Transverse colon (tissue), 4 donors: ENCODE data around the gene UBE4A.

Experiments used
- EP300 ChIP-seq: sonication (generic); formaldehyde crosslinking; IDR thresholded peaks from one replicate; pipeline ENCODE4 v1.6.1; 2017; ENCODE audit warnings: antibody characterized with exemption, low read depth
- POLR2A ChIP-seq: fragments of 450-650 bp; IDR thresholded peaks from one replicate; pipeline ENCODE4 v1.6.1; 2016; ENCODE audit warnings: antibody characterized with exemption, mild to moderate bottlenecking, moderate library complexity
- POLR2AphosphoS5 ChIP-seq, 3 donors: sonication (generic); formaldehyde crosslinking; IDR thresholded peaks; one replicate each; pipeline ENCODE4 v1.6.1; 2016; ENCODE audit warnings: antibody characterized with exemption in 3 of 3
- TF ChIP-seq, protein P1 (sequence below), 5 experiments: fragments of 200-600 bp in 3 of 5; fragments of 450-650 bp in 2 of 5; sonication (generic) in 3 of 5; IDR thresholded peaks; 1 replicate in 2 of 5; 2 replicates in 3 of 5; pipeline ENCODE4 v1.5.1; 2016 to 2017; ENCODE audit warnings: antibody characterized with exemption in 5 of 5, inconsistent platforms in 3 of 5, mild to moderate bottlenecking in 2 of 5, moderate library complexity in 1 of 5

DNA sequence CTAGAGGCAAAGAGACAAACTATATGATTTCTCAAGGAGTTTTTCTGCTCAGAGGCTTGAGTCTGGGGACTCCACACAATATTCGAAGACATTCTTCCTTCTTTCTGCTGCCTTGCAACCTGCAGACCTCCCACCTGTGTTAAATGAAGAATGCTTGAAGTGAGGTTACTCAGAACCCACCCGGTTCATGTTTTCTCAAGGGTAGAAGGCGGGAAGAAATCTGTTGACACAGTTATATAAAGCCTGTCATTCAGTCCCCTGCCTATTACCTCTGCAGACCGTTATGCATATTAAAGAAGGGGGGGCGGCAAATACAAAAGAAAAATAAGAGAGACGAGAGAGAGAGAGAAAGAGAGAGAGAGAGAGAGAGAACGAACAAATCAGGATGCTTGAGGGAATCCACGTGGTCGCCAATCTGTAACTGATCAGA lies 74.7 kb downstream of the UBE4A start:
- TF ChIP-seq, protein P1, sequence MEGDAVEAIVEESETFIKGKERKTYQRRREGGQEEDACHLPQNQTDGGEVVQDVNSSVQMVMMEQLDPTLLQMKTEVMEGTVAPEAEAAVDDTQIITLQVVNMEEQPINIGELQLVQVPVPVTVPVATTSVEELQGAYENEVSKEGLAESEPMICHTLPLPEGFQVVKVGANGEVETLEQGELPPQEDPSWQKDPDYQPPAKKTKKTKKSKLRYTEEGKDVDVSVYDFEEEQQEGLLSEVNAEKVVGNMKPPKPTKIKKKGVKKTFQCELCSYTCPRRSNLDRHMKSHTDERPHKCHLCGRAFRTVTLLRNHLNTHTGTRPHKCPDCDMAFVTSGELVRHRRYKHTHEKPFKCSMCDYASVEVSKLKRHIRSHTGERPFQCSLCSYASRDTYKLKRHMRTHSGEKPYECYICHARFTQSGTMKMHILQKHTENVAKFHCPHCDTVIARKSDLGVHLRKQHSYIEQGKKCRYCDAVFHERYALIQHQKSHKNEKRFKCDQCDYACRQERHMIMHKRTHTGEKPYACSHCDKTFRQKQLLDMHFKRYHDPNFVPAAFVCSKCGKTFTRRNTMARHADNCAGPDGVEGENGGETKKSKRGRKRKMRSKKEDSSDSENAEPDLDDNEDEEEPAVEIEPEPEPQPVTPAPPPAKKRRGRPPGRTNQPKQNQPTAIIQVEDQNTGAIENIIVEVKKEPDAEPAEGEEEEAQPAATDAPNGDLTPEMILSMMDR (IDR thresholded peaks at IDR 0.05): no peak
- TF ChIP-seq POLR2A (no peak), POLR2AphosphoS5 (IDR thresholded peaks at IDR 0.05) (no peak), EP300 (no peak)
